WTC11 (cell line): ENCODE data around the gene ABCB11. TPM values are rescaled to one million over a fixed set of nuclear protein-coding genes. Genes with fewer than 3 reads are reported as not detected.

Experiments
- ATAC-seq: fragments of 200-7000 bp; cut with Tn5 transposase; 2 replicates; pipeline ENCODE4 v1.10.0; 2021; ENCODE audit warnings: mild to moderate bottlenecking, moderate library complexity
- CTCF ChIA-PET: fragments of 300-600 bp; sonication (Branson Sonifier 250); formaldehyde crosslinking; loops from one replicate; lab custom pipeline; 2021; ENCODE audit warnings: antibody characterized with exemption; lab: Charles Lee
- POLR2A ChIA-PET: fragments of 350-600 bp; sonication (Branson Sonifier 250); formaldehyde crosslinking; loops from one replicate; lab custom pipeline; 2021; ENCODE audit warnings: antibody characterized with exemption; lab: Charles Lee
- DNase-seq: peaks from one replicate; pipeline ENCODE4 v3.0.0; 2021; ENCODE audit warnings: low spot score
- H3K27ac Mint-ChIP-seq: 2 replicates; pipeline ENCODE4 v1.8.0; 2021; ENCODE audit warnings: mixed read lengths
- H3K27me3 Mint-ChIP-seq: 2 replicates; pipeline ENCODE4 v1.8.0; 2021; ENCODE audit warnings: low read depth, mild to moderate bottlenecking, moderate library complexity, mixed read lengths
- H3K36me3 Mint-ChIP-seq: 2 replicates; pipeline ENCODE4 v1.8.0; 2021; ENCODE audit warnings: mixed read lengths
- H3K4me1 Mint-ChIP-seq: 2 replicates; pipeline ENCODE4 v1.8.0; 2022; ENCODE audit warnings: mixed read lengths
- H3K4me3 Mint-ChIP-seq: 2 replicates; pipeline ENCODE4 v1.8.0; 2021; ENCODE audit warnings: mild to moderate bottlenecking, moderate library complexity, mixed read lengths
- H3K9me3 Mint-ChIP-seq: 2 replicates; pipeline ENCODE4 v1.8.0; 2021; ENCODE audit warnings: mixed read lengths
- CREM ChIP-seq: sonication (generic); formaldehyde crosslinking; IDR thresholded peaks from 2 replicates; pipeline ENCODE4 v1.8.1; 2022; ENCODE audit warnings: mild to moderate bottlenecking, missing genetic modification reagents, moderate library complexity
- ETV6 ChIP-seq: sonication (generic); formaldehyde crosslinking; IDR thresholded peaks from 2 replicates; pipeline ENCODE4 v1.8.1; 2022; ENCODE audit warnings: mild to moderate bottlenecking, missing genetic modification reagents
- FOXP1 ChIP-seq: sonication (generic); formaldehyde crosslinking; IDR thresholded peaks from 2 replicates; pipeline ENCODE4 v1.8.0; 2022; ENCODE audit warnings: missing genetic modification reagents, mild to moderate bottlenecking, moderate library complexity, borderline replicate concordance
- GTF2I ChIP-seq: fragments of 250-450 bp; sonication (Bioruptor Pico); conservative IDR thresholded peaks from 2 replicates; pipeline ENCODE4 v1.4.0; 2021; ENCODE audit warnings: mild to moderate bottlenecking
- JAZF1 ChIP-seq: fragments of 250-450 bp; sonication (Bioruptor Pico); IDR thresholded peaks from 2 replicates; pipeline ENCODE4 v1.9.0; 2021; ENCODE audit warnings: moderate library complexity, mild to moderate bottlenecking, inconsistent platforms
- MXD4 ChIP-seq: fragments of 250-450 bp; sonication (Bioruptor Pico); IDR thresholded peaks from 2 replicates; pipeline ENCODE4 v1.8.0; 2021; ENCODE audit warnings: mild to moderate bottlenecking, moderate library complexity, borderline replicate concordance
- NFATC4 ChIP-seq: fragments of 250-450 bp; sonication (Bioruptor Pico); IDR thresholded peaks from 2 replicates; pipeline ENCODE4 v1.9.0; 2021; ENCODE audit warnings: mild to moderate bottlenecking
- NR1H2 ChIP-seq: sonication (generic); formaldehyde crosslinking; IDR thresholded peaks from 2 replicates; pipeline ENCODE4 v1.9.0; 2021; ENCODE audit warnings: mild to moderate bottlenecking, moderate library complexity, missing genetic modification reagents
- NR2C2 ChIP-seq: sonication (generic); formaldehyde crosslinking; IDR thresholded peaks from 2 replicates; pipeline ENCODE4 v1.8.0; 2022; ENCODE audit warnings: mild to moderate bottlenecking, missing genetic modification reagents
- ZMAT4 ChIP-seq: fragments of 250-450 bp; sonication (Bioruptor Pico); IDR thresholded peaks from 2 replicates; pipeline ENCODE4 v1.9.0; 2021; ENCODE audit warnings: mild to moderate bottlenecking
- ZNF232 ChIP-seq: sonication (generic); formaldehyde crosslinking; IDR thresholded peaks from 2 replicates; pipeline ENCODE4 v1.8.0; 2022; ENCODE audit warnings: mild to moderate bottlenecking, missing genetic modification reagents
- ZNF317 ChIP-seq: sonication (generic); formaldehyde crosslinking; IDR thresholded peaks from 2 replicates; pipeline ENCODE4 v1.8.1; 2023; ENCODE audit warnings: low read depth, mild to moderate bottlenecking, moderate library complexity, missing genetic modification reagents, borderline replicate concordance
- ZNF396 ChIP-seq: fragments of 250-450 bp; sonication (Bioruptor Pico); IDR thresholded peaks from 2 replicates; pipeline ENCODE4 v1.8.0; 2021; ENCODE audit warnings: mild to moderate bottlenecking, moderate library complexity, borderline replicate concordance
- ZNF416 ChIP-seq: fragments of 250-450 bp; sonication (Bioruptor Pico); IDR thresholded peaks from 2 replicates; pipeline ENCODE4 v1.9.0; 2021; ENCODE audit warnings: mild to moderate bottlenecking, inconsistent platforms
- total RNA-seq: library from RNA; stranded (reverse); gene quantifications from 3 replicates; pipeline ENCODE4 v1.2.3, GENCODE V29; 2021
- TF ChIP-seq, protein P1 (sequence below): sonication (generic); formaldehyde crosslinking; IDR thresholded peaks from 2 replicates; pipeline ENCODE4 v1.8.0; 2022; ENCODE audit warnings: mild to moderate bottlenecking, missing genetic modification reagents
- TF ChIP-seq, protein P2 (sequence below): sonication (generic); formaldehyde crosslinking; IDR thresholded peaks from 2 replicates; pipeline ENCODE4 v1.8.0; 2022; ENCODE audit warnings: mild to moderate bottlenecking, missing genetic modification reagents
- TF ChIP-seq, protein P3 (sequence below): sonication (generic); formaldehyde crosslinking; IDR thresholded peaks from 2 replicates; pipeline ENCODE4 v1.8.1; 2023; ENCODE audit warnings: mild to moderate bottlenecking, missing genetic modification reagents, borderline replicate concordance
- TF ChIP-seq, protein P4 (sequence below): sonication (generic); formaldehyde crosslinking; IDR thresholded peaks from 2 replicates; pipeline ENCODE4 v1.8.1; 2023; ENCODE audit warnings: mild to moderate bottlenecking, missing genetic modification reagents
- TF ChIP-seq, protein P5 (sequence below): fragments of 250-450 bp; sonication (Bioruptor Pico); IDR thresholded peaks from 2 replicates; pipeline ENCODE4 v1.9.0; 2021; ENCODE audit warnings: mild to moderate bottlenecking
- TF ChIP-seq, protein P6 (sequence below): sonication (generic); formaldehyde crosslinking; IDR thresholded peaks from 2 replicates; pipeline ENCODE4 v1.8.1; 2022; ENCODE audit warnings: low read depth, missing genetic modification reagents, borderline replicate concordance
- TF ChIP-seq, protein P7 (sequence below): fragments of 250-450 bp; sonication (Bioruptor Pico); IDR thresholded peaks from 2 replicates; pipeline ENCODE4 v1.8.0; 2021; ENCODE audit warnings: mild to moderate bottlenecking

The ABCB11 gene
- total RNA-seq, 1 experiment from 2014 or later: 0.77 TPM

- H3K9me3 Mint-ChIP-seq: no peaks in the 10 kb centered on the region
- H3K4me3 Mint-ChIP-seq: no peak overlapping the region
- ATAC-seq (no peak), DNase-seq (no peak)
- H3K27ac Mint-ChIP-seq: no peak overlapping the region
- ChIA-PET CTCF (no interaction called here), POLR2A (interaction anchor here (1.6 kb wide), 1 partner anchor 17 kb away, joined by 3 read pairs; no protein-coding TSS in a partner anchor)
- peaks cover 20% of the 10 kb centered on the region for H3K27me3 Mint-ChIP-seq
- TF ChIP-seq, protein P1, sequence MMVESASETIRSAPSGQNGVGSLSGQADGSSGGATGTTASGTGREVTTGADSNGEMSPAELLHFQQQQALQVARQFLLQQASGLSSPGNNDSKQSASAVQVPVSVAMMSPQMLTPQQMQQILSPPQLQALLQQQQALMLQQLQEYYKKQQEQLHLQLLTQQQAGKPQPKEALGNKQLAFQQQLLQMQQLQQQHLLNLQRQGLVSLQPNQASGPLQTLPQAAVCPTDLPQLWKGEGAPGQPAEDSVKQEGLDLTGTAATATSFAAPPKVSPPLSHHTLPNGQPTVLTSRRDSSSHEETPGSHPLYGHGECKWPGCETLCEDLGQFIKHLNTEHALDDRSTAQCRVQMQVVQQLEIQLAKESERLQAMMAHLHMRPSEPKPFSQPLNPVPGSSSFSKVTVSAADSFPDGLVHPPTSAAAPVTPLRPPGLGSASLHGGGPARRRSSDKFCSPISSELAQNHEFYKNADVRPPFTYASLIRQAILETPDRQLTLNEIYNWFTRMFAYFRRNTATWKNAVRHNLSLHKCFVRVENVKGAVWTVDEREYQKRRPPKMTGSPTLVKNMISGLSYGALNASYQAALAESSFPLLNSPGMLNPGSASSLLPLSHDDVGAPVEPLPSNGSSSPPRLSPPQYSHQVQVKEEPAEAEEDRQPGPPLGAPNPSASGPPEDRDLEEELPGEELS (CRISPR knock-in tag): no peak
- no peak for TF ChIP-seq ETV6
- TF ChIP-seq, protein P2, sequence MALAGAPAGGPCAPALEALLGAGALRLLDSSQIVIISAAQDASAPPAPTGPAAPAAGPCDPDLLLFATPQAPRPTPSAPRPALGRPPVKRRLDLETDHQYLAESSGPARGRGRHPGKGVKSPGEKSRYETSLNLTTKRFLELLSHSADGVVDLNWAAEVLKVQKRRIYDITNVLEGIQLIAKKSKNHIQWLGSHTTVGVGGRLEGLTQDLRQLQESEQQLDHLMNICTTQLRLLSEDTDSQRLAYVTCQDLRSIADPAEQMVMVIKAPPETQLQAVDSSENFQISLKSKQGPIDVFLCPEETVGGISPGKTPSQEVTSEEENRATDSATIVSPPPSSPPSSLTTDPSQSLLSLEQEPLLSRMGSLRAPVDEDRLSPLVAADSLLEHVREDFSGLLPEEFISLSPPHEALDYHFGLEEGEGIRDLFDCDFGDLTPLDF (CRISPR knock-in tag): no peak
- no peak for TF ChIP-seq MXD4 (CRISPR knock-in tag)
- TF ChIP-seq ZNF232 (CRISPR knock-in tag): no peak
- TF ChIP-seq, protein P3, sequence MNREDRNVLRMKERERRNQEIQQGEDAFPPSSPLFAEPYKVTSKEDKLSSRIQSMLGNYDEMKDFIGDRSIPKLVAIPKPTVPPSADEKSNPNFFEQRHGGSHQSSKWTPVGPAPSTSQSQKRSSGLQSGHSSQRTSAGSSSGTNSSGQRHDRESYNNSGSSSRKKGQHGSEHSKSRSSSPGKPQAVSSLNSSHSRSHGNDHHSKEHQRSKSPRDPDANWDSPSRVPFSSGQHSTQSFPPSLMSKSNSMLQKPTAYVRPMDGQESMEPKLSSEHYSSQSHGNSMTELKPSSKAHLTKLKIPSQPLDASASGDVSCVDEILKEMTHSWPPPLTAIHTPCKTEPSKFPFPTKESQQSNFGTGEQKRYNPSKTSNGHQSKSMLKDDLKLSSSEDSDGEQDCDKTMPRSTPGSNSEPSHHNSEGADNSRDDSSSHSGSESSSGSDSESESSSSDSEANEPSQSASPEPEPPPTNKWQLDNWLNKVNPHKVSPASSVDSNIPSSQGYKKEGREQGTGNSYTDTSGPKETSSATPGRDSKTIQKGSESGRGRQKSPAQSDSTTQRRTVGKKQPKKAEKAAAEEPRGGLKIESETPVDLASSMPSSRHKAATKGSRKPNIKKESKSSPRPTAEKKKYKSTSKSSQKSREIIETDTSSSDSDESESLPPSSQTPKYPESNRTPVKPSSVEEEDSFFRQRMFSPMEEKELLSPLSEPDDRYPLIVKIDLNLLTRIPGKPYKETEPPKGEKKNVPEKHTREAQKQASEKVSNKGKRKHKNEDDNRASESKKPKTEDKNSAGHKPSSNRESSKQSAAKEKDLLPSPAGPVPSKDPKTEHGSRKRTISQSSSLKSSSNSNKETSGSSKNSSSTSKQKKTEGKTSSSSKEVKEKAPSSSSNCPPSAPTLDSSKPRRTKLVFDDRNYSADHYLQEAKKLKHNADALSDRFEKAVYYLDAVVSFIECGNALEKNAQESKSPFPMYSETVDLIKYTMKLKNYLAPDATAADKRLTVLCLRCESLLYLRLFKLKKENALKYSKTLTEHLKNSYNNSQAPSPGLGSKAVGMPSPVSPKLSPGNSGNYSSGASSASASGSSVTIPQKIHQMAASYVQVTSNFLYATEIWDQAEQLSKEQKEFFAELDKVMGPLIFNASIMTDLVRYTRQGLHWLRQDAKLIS (CRISPR knock-in tag): no peak
- no peak for TF ChIP-seq GTF2I (CRISPR knock-in tag)
- TF ChIP-seq, protein P4, sequence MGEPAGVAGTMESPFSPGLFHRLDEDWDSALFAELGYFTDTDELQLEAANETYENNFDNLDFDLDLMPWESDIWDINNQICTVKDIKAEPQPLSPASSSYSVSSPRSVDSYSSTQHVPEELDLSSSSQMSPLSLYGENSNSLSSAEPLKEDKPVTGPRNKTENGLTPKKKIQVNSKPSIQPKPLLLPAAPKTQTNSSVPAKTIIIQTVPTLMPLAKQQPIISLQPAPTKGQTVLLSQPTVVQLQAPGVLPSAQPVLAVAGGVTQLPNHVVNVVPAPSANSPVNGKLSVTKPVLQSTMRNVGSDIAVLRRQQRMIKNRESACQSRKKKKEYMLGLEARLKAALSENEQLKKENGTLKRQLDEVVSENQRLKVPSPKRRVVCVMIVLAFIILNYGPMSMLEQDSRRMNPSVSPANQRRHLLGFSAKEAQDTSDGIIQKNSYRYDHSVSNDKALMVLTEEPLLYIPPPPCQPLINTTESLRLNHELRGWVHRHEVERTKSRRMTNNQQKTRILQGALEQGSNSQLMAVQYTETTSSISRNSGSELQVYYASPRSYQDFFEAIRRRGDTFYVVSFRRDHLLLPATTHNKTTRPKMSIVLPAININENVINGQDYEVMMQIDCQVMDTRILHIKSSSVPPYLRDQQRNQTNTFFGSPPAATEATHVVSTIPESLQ: no peak
- TF ChIP-seq FOXP1 (CRISPR knock-in tag): no peak
- TF ChIP-seq ZNF416 (CRISPR knock-in tag): no peak
- TF ChIP-seq, protein P5, sequence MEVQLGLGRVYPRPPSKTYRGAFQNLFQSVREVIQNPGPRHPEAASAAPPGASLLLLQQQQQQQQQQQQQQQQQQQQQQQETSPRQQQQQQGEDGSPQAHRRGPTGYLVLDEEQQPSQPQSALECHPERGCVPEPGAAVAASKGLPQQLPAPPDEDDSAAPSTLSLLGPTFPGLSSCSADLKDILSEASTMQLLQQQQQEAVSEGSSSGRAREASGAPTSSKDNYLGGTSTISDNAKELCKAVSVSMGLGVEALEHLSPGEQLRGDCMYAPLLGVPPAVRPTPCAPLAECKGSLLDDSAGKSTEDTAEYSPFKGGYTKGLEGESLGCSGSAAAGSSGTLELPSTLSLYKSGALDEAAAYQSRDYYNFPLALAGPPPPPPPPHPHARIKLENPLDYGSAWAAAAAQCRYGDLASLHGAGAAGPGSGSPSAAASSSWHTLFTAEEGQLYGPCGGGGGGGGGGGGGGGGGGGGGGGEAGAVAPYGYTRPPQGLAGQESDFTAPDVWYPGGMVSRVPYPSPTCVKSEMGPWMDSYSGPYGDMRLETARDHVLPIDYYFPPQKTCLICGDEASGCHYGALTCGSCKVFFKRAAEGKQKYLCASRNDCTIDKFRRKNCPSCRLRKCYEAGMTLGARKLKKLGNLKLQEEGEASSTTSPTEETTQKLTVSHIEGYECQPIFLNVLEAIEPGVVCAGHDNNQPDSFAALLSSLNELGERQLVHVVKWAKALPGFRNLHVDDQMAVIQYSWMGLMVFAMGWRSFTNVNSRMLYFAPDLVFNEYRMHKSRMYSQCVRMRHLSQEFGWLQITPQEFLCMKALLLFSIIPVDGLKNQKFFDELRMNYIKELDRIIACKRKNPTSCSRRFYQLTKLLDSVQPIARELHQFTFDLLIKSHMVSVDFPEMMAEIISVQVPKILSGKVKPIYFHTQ (CRISPR knock-in tag): no peak
- no peak for TF ChIP-seq CREM (CRISPR knock-in tag)
- H3K36me3 Mint-ChIP-seq: no peaks in the 10 kb centered on the region
- H3K4me1 Mint-ChIP-seq: 0 out of 2 replicates have a peak, but pooled peaks cover 3% of the 10 kb centered on the region
Measured at GRCh38 chr2:168895771-168896170, 135.4 kb downstream of the ABCB11 start.

DNA sequence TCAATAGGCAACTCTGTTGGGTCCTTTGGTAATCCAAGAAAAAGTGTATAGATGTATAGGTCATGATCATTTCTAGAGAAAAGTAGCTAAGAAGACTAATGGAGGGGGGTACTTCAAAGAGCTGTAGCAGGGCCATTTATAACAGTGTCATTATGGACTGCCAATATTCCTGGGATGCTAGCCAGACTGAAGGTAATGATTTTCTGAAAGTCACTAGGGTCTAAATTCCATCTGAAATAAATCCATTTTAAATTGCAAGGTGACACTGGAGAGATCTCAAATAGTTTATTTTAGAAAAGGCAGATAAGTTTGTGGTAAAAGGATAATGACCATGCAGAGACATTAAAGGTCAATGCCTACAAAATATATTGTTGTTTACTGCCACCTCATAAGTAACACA is 136.4 kb downstream of the ABCB11 start:
- Mint-ChIP-seq H3K9me3 (no peaks in the 10 kb centered on the region), H3K27me3 (peaks cover 25% of the 10 kb centered on the region), H3K36me3 (no peaks in the 10 kb centered on the region), H3K4me1 (peaks cover 8% of the 10 kb centered on the region), H3K4me3 (no peak overlapping the region), H3K27ac (no peak overlapping the region)
- DNase-seq (no peak), ATAC-seq (no peak)
- POLR2A ChIA-PET: no interaction called here
- CTCF ChIA-PET: no interaction called here
- TF ChIP-seq, protein P6, sequence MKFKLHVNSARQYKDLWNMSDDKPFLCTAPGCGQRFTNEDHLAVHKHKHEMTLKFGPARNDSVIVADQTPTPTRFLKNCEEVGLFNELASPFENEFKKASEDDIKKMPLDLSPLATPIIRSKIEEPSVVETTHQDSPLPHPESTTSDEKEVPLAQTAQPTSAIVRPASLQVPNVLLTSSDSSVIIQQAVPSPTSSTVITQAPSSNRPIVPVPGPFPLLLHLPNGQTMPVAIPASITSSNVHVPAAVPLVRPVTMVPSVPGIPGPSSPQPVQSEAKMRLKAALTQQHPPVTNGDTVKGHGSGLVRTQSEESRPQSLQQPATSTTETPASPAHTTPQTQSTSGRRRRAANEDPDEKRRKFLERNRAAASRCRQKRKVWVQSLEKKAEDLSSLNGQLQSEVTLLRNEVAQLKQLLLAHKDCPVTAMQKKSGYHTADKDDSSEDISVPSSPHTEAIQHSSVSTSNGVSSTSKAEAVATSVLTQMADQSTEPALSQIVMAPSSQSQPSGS (CRISPR knock-in tag): no peak
- TF ChIP-seq NFATC4 (no peak), NR1H2 (no peak), ZNF396 (CRISPR knock-in tag) (no peak), CREM (CRISPR knock-in tag) (no peak), NR2C2 (CRISPR knock-in tag) (no peak), ZNF317 (CRISPR knock-in tag) (no peak), ZMAT4 (CRISPR knock-in tag) (no peak), JAZF1 (no peak)
- TF ChIP-seq, protein P7, sequence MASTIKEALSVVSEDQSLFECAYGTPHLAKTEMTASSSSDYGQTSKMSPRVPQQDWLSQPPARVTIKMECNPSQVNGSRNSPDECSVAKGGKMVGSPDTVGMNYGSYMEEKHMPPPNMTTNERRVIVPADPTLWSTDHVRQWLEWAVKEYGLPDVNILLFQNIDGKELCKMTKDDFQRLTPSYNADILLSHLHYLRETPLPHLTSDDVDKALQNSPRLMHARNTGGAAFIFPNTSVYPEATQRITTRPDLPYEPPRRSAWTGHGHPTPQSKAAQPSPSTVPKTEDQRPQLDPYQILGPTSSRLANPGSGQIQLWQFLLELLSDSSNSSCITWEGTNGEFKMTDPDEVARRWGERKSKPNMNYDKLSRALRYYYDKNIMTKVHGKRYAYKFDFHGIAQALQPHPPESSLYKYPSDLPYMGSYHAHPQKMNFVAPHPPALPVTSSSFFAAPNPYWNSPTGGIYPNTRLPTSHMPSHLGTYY (CRISPR knock-in tag): no peak
